Measurements from ENCODE around the gene DNAJC7.

GRCh38 chr17:41932816-41933389 is 84.3 kb downstream of the DNAJC7 start:
- no peak for TF ChIP-seq CTCF (IDR thresholded peaks at IDR 0.05)
- no peak for TF ChIP-seq POLR2A (IDR thresholded peaks at IDR 0.05)
